Stimulated activated naive CD8-positive, alpha-beta T cell treated with anti-CD3 and anti-CD28 coated beads, Interleukin-15, Interleukin-2, amounts not matched to agents 100 ng/mL and 50 ng/mL, for 24 hours (primary cell): ENCODE measurements around the gene SLC16A12.
"Not testable (repeated sequence)": the region's sequence is repeated elsewhere in the genome, so short reads cannot be mapped to it uniquely, and the experiment has no call there.

Experiments used
- H3K27ac Mint-ChIP-seq: one replicate; pipeline ENCODE4 v1.8.0; 2021; ENCODE audit warnings: mild to moderate bottlenecking, mixed read lengths
- H3K27me3 Mint-ChIP-seq: one replicate; pipeline ENCODE4 v1.8.0; 2021; ENCODE audit warnings: mixed read lengths
- H3K36me3 Mint-ChIP-seq: one replicate; pipeline ENCODE4 v1.8.0; 2021; ENCODE audit warnings: low read depth, mixed read lengths
- H3K4me1 Mint-ChIP-seq: one replicate; pipeline ENCODE4 v1.8.0; 2021; ENCODE audit warnings: low read depth, mixed read lengths
- H3K4me3 Mint-ChIP-seq: one replicate; pipeline ENCODE4 v1.8.0; 2021; ENCODE audit warnings: mild to moderate bottlenecking, mixed read lengths
- H3K9me3 Mint-ChIP-seq: one replicate; pipeline ENCODE4 v1.8.0; 2021; ENCODE audit warnings: mixed read lengths

The SLC16A12 gene

GRCh38 chr10:89452193-89452592, 83.2 kb downstream of the SLC16A12 start:
- H3K4me1 Mint-ChIP-seq: peaks cover 5% of the 10 kb centered on the region
- no peaks in the 10 kb centered on the region for H3K9me3 Mint-ChIP-seq
- H3K27me3 Mint-ChIP-seq: peaks cover 8% of the 10 kb centered on the region
- H3K4me3 Mint-ChIP-seq: no peak overlapping the region
- no peak overlapping the region for H3K27ac Mint-ChIP-seq
- H3K36me3 Mint-ChIP-seq: no peaks in the 10 kb centered on the region

GRCh38 chr10:89450901-89451300, 84.5 kb downstream of the SLC16A12 start:
- Mint-ChIP-seq H3K4me3 (no peak overlapping the region), H3K36me3 (no peaks in the 10 kb centered on the region), H3K27me3 (peaks cover 7% of the 10 kb centered on the region), H3K4me1 (peaks cover 5% of the 10 kb centered on the region), H3K27ac (no peak overlapping the region), H3K9me3 (peaks cover 2% of the 10 kb centered on the region)

- H3K27ac Mint-ChIP-seq, H3K9me3 Mint-ChIP-seq, H3K4me3 Mint-ChIP-seq, H3K36me3 Mint-ChIP-seq, H3K4me1 Mint-ChIP-seq: not testable (repeated sequence)
- H3K27me3 Mint-ChIP-seq: peaks cover 19% of the 10 kb centered on the region
Observed at GRCh38 chr10:89444819-89445218, 90.6 kb downstream of the SLC16A12 start.

GRCh38 chr10:89442289-89442688, 93.1 kb downstream of the SLC16A12 start:
- Mint-ChIP-seq H3K4me3 (no peak overlapping the region), H3K36me3 (no peaks in the 10 kb centered on the region), H3K4me1 (no peaks in the 10 kb centered on the region), H3K27me3 (peaks cover 26% of the 10 kb centered on the region), H3K9me3 (peaks cover 6% of the 10 kb centered on the region), H3K27ac (no peak overlapping the region)

GRCh38 chr10:89440226-89441009, 95.0 kb downstream of the SLC16A12 start:
- Mint-ChIP-seq H3K9me3 (no peaks in the 10 kb centered on the region), H3K27me3 (peaks cover 27% of the 10 kb centered on the region), H3K36me3 (no peaks in the 10 kb centered on the region), H3K27ac (no peak overlapping the region), H3K4me3 (no peak overlapping the region), H3K4me1 (no peaks in the 10 kb centered on the region)

- Mint-ChIP-seq H3K9me3 (no peaks in the 10 kb centered on the region), H3K27me3 (peaks cover 28% of the 10 kb centered on the region), H3K4me3 (no peak overlapping the region), H3K4me1 (no peaks in the 10 kb centered on the region), H3K27ac (no peak overlapping the region), H3K36me3 (no peaks in the 10 kb centered on the region)
Observed at GRCh38 chr10:89438525-89438924, 96.9 kb downstream of the SLC16A12 start.

- Mint-ChIP-seq H3K27ac (no peak overlapping the region), H3K4me1 (no peaks in the 10 kb centered on the region), H3K36me3 (no peaks in the 10 kb centered on the region), H3K27me3 (peaks cover 16% of the 10 kb centered on the region), H3K4me3 (no peak overlapping the region), H3K9me3 (no peaks in the 10 kb centered on the region)
Observed at GRCh38 chr10:89431977-89432376, 103.4 kb downstream of the SLC16A12 start.

GRCh38 chr10:89428877-89429276, 106.5 kb downstream of the SLC16A12 start:
- Mint-ChIP-seq H3K27me3 (peaks cover 4% of the 10 kb centered on the region), H3K27ac (no peak overlapping the region), H3K4me3 (no peak overlapping the region), H3K4me1 (no peaks in the 10 kb centered on the region), H3K36me3 (no peaks in the 10 kb centered on the region), H3K9me3 (no peaks in the 10 kb centered on the region)

GRCh38 chr10:89427629-89428028, 107.8 kb downstream of the SLC16A12 start:
- H3K27me3 Mint-ChIP-seq: no peaks in the 10 kb centered on the region
- no peaks in the 10 kb centered on the region for H3K9me3 Mint-ChIP-seq
- H3K27ac Mint-ChIP-seq: no peak overlapping the region
- no peak overlapping the region for H3K4me3 Mint-ChIP-seq
- peaks cover 4% of the 10 kb centered on the region for H3K4me1 Mint-ChIP-seq
- no peaks in the 10 kb centered on the region for H3K36me3 Mint-ChIP-seq

- no peaks in the 10 kb centered on the region for H3K9me3 Mint-ChIP-seq
- H3K27me3 Mint-ChIP-seq: no peaks in the 10 kb centered on the region
- peaks cover 2% of the 10 kb centered on the region for H3K36me3 Mint-ChIP-seq
- no peak overlapping the region for H3K27ac Mint-ChIP-seq
- H3K4me1 Mint-ChIP-seq: peaks cover 4% of the 10 kb centered on the region
- H3K4me3 Mint-ChIP-seq: no peak overlapping the region
Observed at GRCh38 chr10:89426230-89426868, 109.0 kb downstream of the SLC16A12 start.

- Mint-ChIP-seq H3K27me3 (no peaks in the 10 kb centered on the region), H3K9me3 (no peaks in the 10 kb centered on the region), H3K36me3 (peaks cover 13% of the 10 kb centered on the region), H3K27ac (no peak overlapping the region), H3K4me3 (no peak overlapping the region), H3K4me1 (peaks cover 7% of the 10 kb centered on the region)
Observed at GRCh38 chr10:89425000-89425399, 110.4 kb downstream of the SLC16A12 start.

- Mint-ChIP-seq H3K27ac (no peak overlapping the region), H3K36me3 (peaks cover 36% of the 10 kb centered on the region), H3K9me3 (no peaks in the 10 kb centered on the region), H3K27me3 (no peaks in the 10 kb centered on the region), H3K4me1 (peaks cover 37% of the 10 kb centered on the region), H3K4me3 (no peak overlapping the region)
Observed at GRCh38 chr10:89421018-89421476, 114.3 kb downstream of the SLC16A12 start.

GRCh38 chr10:89419548-89419947, 115.8 kb downstream of the SLC16A12 start:
- Mint-ChIP-seq H3K27me3 (no peaks in the 10 kb centered on the region), H3K27ac (no peak overlapping the region), H3K4me3 (peak overlapping the region; percentile 7), H3K9me3 (no peaks in the 10 kb centered on the region), H3K4me1 (peaks cover 45% of the 10 kb centered on the region), H3K36me3 (peaks cover 37% of the 10 kb centered on the region)

GRCh38 chr10:89416465-89416864, 118.9 kb downstream of the SLC16A12 start:
- Mint-ChIP-seq H3K4me3 (peak overlapping the region; percentile 91), H3K27ac (peak overlapping the region; percentile 91), H3K9me3 (peaks cover 6% of the 10 kb centered on the region), H3K27me3 (no peaks in the 10 kb centered on the region), H3K4me1 (peaks cover 63% of the 10 kb centered on the region), H3K36me3 (peaks cover 44% of the 10 kb centered on the region)

- peaks cover 67% of the 10 kb centered on the region for H3K4me1 Mint-ChIP-seq
- H3K27ac Mint-ChIP-seq: peak overlapping the region; percentile 95
- H3K4me3 Mint-ChIP-seq: peak overlapping the region; percentile 91
- no peaks in the 10 kb centered on the region for H3K27me3 Mint-ChIP-seq
- H3K9me3 Mint-ChIP-seq: peaks cover 6% of the 10 kb centered on the region
- peaks cover 33% of the 10 kb centered on the region for H3K36me3 Mint-ChIP-seq
Observed at GRCh38 chr10:89414879-89415821, 120.2 kb downstream of the SLC16A12 start.
